Smooth muscle cell (in vitro differentiated cells): ENCODE results near the gene SINHCAF. TPM values are rescaled to one million over a fixed set of nuclear protein-coding genes. Genes with fewer than 3 reads are reported as not detected.

Source experiments
- DNase-seq: peaks from one replicate; lab custom pipeline; 2025; ENCODE audit not compliant: unreplicated experiment; lab: John Stamatoyannopoulos, UW
- H2AFZ ChIP-seq: fragments of 200-600 bp; sonication (generic); 2 replicates; pipeline ENCODE4 v1.6.0; 2016; ENCODE audit warnings: antibody characterized with exemption, low read depth, mild to moderate bottlenecking
- H3F3A ChIP-seq: fragments of 200-600 bp; sonication (generic); 2 replicates; pipeline ENCODE4 v1.6.0; 2017; ENCODE audit warnings: antibody characterized with exemption, low read depth
- H3K27ac ChIP-seq: fragments of 200-600 bp; sonication (generic); 2 replicates; pipeline ENCODE4 v1.5.1; 2016; ENCODE audit warnings: low read depth, mild to moderate bottlenecking
- H3K27me3 ChIP-seq: fragments of 200-600 bp; sonication (generic); 2 replicates; pipeline ENCODE4 v1.6.1; 2016; ENCODE audit warnings: low read depth, mild to moderate bottlenecking
- H3K36me3 ChIP-seq: fragments of 200-600 bp; sonication (generic); 2 replicates; pipeline ENCODE4 v1.5.1; 2016; ENCODE audit warnings: low read depth
- H3K4me1 ChIP-seq: fragments of 200-600 bp; sonication (generic); 2 replicates; pipeline ENCODE4 v1.5.1; 2016; ENCODE audit warnings: low read depth
- H3K4me2 ChIP-seq: fragments of 200-600 bp; sonication (generic); 2 replicates; pipeline ENCODE4 v1.6.0; 2016; ENCODE audit warnings: mild to moderate bottlenecking
- H3K4me3 ChIP-seq: fragments of 200-600 bp; sonication (generic); 2 replicates; pipeline ENCODE4 v1.5.1; 2016; ENCODE audit warnings: mild to moderate bottlenecking
- H3K79me2 ChIP-seq: fragments of 200-600 bp; sonication (generic); 2 replicates; pipeline ENCODE4 v1.6.0; 2016; ENCODE audit warnings: low read depth, mild to moderate bottlenecking
- H3K9ac ChIP-seq: fragments of 200-600 bp; sonication (generic); 2 replicates; pipeline ENCODE4 v1.6.0; 2016; ENCODE audit warnings: low read depth
- H3K9me3 ChIP-seq: fragments of 200-600 bp; sonication (generic); replicated peaks from 2 replicates; pipeline ENCODE4 v1.5.1; 2016; ENCODE audit warnings: low read depth
- H4K20me1 ChIP-seq: fragments of 200-600 bp; sonication (generic); 2 replicates; pipeline ENCODE4 v1.6.0; 2016; ENCODE audit warnings: low read depth
- WGBS: methylation state at CpG from one replicate; pipeline ENCODE4 v1.1.7; 2016; ENCODE audit warnings: low lambda C conversion rate; 5-methylcytosine and 5-hydroxymethylcytosine counted together
- polyA plus RNA-seq: library from polyadenylated mRNA; unstranded; fragments of >200 nt; fragmentation: Nextera tagmentation; extraction: Ambion mirVana; gene quantifications from 2 replicates; pipeline ENCODE4 v1.2.1, GENCODE V29; 2016
- total RNA-seq: library from RNA; depleted of rRNA; stranded (reverse); fragments of >200 nt; gene quantifications from 2 replicates; pipeline ENCODE4 v1.2.3, GENCODE V29; 2014
- TF ChIP-seq, protein P1 (sequence below): fragments of 200-600 bp; sonication (generic); IDR thresholded peaks from 2 replicates; pipeline ENCODE4 v1.5.1; 2017; ENCODE audit warnings: borderline replicate concordance, mild to moderate bottlenecking, antibody characterized with exemption; ENCODE audit not compliant: insufficient read depth, poor library complexity, severe bottlenecking

SINHCAF gene
- total and polyA plus RNA-seq, 2 experiments from 2014 or later = 41.6 to 101 TPM

DNA sequence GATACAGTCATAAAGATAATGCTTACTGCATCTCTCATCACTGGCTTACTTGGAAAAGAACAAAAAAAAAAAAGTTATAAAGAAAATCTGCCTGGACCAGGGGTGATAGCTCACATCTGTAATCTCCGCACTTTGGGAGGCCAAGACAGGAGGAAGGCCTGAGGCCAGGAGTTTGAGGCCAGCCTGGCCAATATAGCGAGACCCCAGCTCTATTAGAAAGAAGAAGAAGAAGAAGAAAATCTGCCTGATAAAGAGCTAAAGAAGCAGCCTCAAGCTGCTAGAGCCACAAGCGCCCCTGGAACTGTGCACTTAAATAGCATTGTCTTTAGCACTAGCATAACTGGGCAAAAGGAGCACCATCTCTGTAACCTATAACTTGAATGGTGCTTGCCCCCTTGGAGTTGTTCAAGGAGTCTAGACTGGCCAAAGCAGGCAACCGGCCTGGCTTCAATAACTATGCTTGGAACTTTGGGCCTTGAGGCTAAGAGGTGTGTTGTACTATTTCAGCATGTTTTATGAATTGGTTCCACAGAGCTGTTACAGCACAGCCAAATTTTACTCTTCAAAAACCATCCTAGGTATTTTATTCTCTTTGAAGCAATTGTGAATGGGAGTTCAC, 53.2 kb downstream of the SINHCAF start:
- Histone ChIP-seq H2AFZ (no peak overlapping the region), H3K9ac (no peak overlapping the region), H3K27me3 (no peaks in the 10 kb centered on the region), H3K4me2 (no peak overlapping the region), H3K79me2 (no peaks in the 10 kb centered on the region), H3K4me3 (no peak overlapping the region), H3K4me1 (no peaks in the 10 kb centered on the region), H3K36me3 (no peaks in the 10 kb centered on the region), H3K9me3 (no peaks in the 10 kb centered on the region), H3F3A (no peaks in the 10 kb centered on the region), H3K27ac (no peak overlapping the region), H4K20me1 (peaks cover 2% of the 10 kb centered on the region)
- TF ChIP-seq, protein P1, sequence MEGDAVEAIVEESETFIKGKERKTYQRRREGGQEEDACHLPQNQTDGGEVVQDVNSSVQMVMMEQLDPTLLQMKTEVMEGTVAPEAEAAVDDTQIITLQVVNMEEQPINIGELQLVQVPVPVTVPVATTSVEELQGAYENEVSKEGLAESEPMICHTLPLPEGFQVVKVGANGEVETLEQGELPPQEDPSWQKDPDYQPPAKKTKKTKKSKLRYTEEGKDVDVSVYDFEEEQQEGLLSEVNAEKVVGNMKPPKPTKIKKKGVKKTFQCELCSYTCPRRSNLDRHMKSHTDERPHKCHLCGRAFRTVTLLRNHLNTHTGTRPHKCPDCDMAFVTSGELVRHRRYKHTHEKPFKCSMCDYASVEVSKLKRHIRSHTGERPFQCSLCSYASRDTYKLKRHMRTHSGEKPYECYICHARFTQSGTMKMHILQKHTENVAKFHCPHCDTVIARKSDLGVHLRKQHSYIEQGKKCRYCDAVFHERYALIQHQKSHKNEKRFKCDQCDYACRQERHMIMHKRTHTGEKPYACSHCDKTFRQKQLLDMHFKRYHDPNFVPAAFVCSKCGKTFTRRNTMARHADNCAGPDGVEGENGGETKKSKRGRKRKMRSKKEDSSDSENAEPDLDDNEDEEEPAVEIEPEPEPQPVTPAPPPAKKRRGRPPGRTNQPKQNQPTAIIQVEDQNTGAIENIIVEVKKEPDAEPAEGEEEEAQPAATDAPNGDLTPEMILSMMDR = no peak
- 89% methylated on average over 4 of the region's 4 CpGs for WGBS
- no peak for DNase-seq

DNA sequence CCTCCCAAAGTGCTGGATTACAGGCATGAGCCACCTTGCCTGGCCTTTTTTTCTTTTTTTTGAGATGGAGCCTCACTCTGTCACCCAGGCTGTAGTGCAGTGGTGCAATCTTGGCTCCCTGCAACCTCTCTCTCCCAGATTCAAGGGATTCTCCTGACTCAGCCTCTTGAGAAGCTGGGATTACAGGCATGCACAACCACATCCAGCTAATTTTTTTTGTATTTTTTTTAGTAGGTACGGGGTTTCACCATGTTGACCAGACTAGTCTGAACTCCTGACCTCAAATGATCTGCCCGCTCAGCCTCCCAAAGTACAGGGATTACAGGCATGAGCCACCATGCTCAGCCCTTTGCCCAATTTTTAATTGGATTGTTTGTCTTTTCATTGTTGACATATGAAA, 58.0 kb downstream of the SINHCAF start:
- Histone ChIP-seq H3K9me3 (no peaks in the 10 kb centered on the region), H3K27ac (no peak overlapping the region), H2AFZ (no peak overlapping the region), H3K27me3 (no peaks in the 10 kb centered on the region), H3F3A (no peaks in the 10 kb centered on the region), H4K20me1 (peaks cover 2% of the 10 kb centered on the region), H3K4me2 (no peak overlapping the region), H3K9ac (no peak overlapping the region), H3K4me1 (no peaks in the 10 kb centered on the region), H3K4me3 (no peak overlapping the region), H3K36me3 (no peaks in the 10 kb centered on the region), H3K79me2 (no peaks in the 10 kb centered on the region)
- WGBS = 85% methylated on average over 2 of the region's 2 CpGs
- DNase-seq = no peak
- TF ChIP-seq, protein P1 = no peak

DNA sequence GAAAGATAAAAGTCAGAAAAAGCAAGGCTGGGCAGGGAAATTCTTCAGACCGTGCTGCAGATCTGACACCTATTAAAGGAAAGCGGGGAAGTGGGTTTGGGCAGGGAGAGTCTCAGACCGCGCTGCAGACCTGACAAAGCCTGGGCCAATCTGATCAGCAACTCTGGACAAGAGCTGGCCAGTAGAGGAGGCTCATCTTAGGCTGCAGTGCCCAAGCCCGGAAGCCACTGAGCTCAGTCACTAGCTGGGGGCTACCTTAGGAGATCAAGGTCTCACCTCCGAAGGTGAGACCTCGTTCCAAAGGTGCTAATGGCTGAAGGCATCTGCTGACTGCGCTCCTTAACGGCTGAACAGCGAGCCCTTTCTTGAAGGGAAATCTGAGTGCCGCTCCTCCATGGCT, 60.2 kb downstream of the SINHCAF start:
- WGBS = 70% methylated on average over 11 of the region's 11 CpGs
- TF ChIP-seq, protein P1 = no peak
- DNase-seq = no peak
- H3F3A ChIP-seq = no peaks in the 10 kb centered on the region
- H3K9ac ChIP-seq = no peak overlapping the region
- no peaks in the 10 kb centered on the region for H3K27me3 ChIP-seq
- H4K20me1 ChIP-seq = no peaks in the 10 kb centered on the region
- no peak overlapping the region for H3K27ac ChIP-seq
- no peaks in the 10 kb centered on the region for H3K79me2 ChIP-seq
- H3K4me1 ChIP-seq = no peaks in the 10 kb centered on the region
- H2AFZ ChIP-seq = no peak overlapping the region
- no peak overlapping the region for H3K4me2 ChIP-seq
- H3K9me3 ChIP-seq = no peaks in the 10 kb centered on the region
- no peak overlapping the region for H3K4me3 ChIP-seq
- no peaks in the 10 kb centered on the region for H3K36me3 ChIP-seq

DNA sequence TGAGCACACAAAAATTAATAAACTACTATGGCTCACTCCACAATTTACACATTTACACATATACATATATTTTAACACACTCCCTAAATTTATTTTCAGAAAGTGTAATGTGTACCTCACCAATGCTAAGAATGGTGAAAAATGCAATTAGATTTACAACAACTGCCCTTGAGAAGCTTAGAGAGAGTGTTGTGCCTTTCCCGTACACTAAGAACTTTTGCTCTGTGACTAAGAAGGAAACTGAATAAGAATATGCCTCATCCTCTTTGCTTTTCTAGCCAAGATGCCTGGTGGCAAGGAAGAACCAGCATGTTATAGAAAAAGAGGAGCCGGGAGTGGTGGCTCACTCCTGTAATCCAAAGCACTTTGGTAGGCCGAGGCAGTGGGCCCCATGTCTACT, 62.3 kb downstream of the SINHCAF start:
- Histone ChIP-seq H3K36me3 (no peaks in the 10 kb centered on the region), H3K27ac (no peak overlapping the region), H3K9me3 (no peaks in the 10 kb centered on the region), H4K20me1 (no peaks in the 10 kb centered on the region), H3K79me2 (no peaks in the 10 kb centered on the region), H3K4me2 (no peak overlapping the region), H3K4me1 (no peaks in the 10 kb centered on the region), H3K27me3 (no peaks in the 10 kb centered on the region), H3K9ac (no peak overlapping the region), H3F3A (no peaks in the 10 kb centered on the region), H2AFZ (no peak overlapping the region), H3K4me3 (no peak overlapping the region)
- DNase-seq = no peak
- TF ChIP-seq, protein P1 = no peak
- 86% methylated on average over 3 of the region's 3 CpGs for WGBS
